GM10248 (cell line): ENCODE measurements around the gene ATP9A.

Experiments
- CTCF ChIA-PET: fragments of 300-600 bp; sonication (Branson Sonifier 250); formaldehyde crosslinking; extraction: SDS; loops from one replicate; lab custom pipeline; 2021; ENCODE audit warnings: antibody characterized with exemption; lab: Yijun Ruan, JAX
- POLR2A ChIA-PET: fragments of 350-650 bp; sonication (Branson Sonifier 250); formaldehyde crosslinking; extraction: SDS; loops from one replicate; lab custom pipeline; 2020; ENCODE audit warnings: antibody characterized with exemption; lab: Yijun Ruan, JAX
- DNase-seq: peaks from one replicate; pipeline ENCODE4 v3.0.0; 2012; ENCODE audit errors: extremely low spot score
- TF ChIP-seq, protein P1 (sequence below): IDR thresholded peaks from 2 replicates; pipeline ENCODE4 v1.5.1; 2012; ENCODE audit warnings: mild to moderate bottlenecking, low read depth; ENCODE audit errors: extremely low read depth, missing control alignments, control extremely low read depth

Gene ATP9A

DNA sequence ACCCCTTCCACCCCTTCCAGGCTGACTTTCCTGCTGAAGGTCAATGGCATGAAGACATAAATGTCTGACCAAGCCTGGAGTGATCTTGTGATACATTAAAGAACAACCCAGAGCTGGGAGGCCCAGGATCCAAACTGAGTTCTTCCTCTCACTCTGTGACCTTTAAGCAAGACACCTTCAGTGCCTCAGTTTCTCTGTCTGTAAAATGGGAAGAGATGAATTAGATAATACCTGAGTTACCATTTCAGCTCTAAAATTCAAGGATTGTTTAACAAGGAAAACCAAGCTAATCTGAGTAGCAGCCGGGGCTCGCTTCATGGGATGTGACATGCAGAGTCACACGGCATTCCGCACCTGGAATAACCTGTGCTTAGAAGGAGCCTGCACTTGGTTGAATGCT is 218.7 kb downstream of the ATP9A start:
- POLR2A ChIA-PET: no interaction called here
- CTCF ChIA-PET: interaction anchor here (1.6 kb wide), 2 partner anchors 8 to 45 kb away, joined by 3 to 5 read pairs; partner anchors contain the start of gene NFATC2
- TF ChIP-seq, protein P1, sequence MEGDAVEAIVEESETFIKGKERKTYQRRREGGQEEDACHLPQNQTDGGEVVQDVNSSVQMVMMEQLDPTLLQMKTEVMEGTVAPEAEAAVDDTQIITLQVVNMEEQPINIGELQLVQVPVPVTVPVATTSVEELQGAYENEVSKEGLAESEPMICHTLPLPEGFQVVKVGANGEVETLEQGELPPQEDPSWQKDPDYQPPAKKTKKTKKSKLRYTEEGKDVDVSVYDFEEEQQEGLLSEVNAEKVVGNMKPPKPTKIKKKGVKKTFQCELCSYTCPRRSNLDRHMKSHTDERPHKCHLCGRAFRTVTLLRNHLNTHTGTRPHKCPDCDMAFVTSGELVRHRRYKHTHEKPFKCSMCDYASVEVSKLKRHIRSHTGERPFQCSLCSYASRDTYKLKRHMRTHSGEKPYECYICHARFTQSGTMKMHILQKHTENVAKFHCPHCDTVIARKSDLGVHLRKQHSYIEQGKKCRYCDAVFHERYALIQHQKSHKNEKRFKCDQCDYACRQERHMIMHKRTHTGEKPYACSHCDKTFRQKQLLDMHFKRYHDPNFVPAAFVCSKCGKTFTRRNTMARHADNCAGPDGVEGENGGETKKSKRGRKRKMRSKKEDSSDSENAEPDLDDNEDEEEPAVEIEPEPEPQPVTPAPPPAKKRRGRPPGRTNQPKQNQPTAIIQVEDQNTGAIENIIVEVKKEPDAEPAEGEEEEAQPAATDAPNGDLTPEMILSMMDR: no peak
- DNase-seq: no peak

DNA sequence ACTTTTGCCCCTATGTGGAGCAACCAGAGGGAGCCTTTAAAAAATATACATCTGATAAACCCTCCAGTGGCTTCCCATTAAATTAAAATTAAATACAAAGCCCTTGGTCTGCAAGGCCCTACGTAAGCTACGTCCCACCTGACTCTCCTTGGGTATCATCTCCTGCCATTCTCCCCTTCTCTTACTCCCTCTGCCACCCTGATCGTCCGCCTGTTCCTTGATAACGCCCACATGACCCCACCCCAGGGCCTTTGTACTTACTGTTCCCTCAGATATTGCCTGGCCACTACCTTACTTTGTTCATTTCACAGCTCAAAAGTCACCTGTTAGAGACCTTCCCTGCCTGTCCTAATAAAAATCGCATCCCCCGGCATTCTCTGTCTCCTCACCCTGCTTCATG is 220.2 kb downstream of the ATP9A start:
- TF ChIP-seq, protein P1: no peak
- POLR2A ChIA-PET: no interaction called here
- no peak for DNase-seq
- CTCF ChIA-PET: interaction anchor here (1.3 kb wide), 1 partner anchor 27 kb away, joined by 3 read pairs; no protein-coding TSS in a partner anchor
